Measurements from ENCODE around the gene CCL20.

- TF ChIP-seq CTCF (IDR thresholded peaks at IDR 0.05) (no peak), POLR2A (IDR thresholded peaks at IDR 0.05) (no peak)
Observed at GRCh38 chr2:227819398-227819697, 5.7 kb downstream of the CCL20 start.

All from lower leg skin (tissue), 3 donors.